ENCODE measurements around the gene MLX. TPM values are rescaled to one million over a fixed set of nuclear protein-coding genes. Genes with fewer than 3 reads are reported as not detected.
"Not testable (repeated sequence)": the region's sequence is repeated elsewhere in the genome, so short reads cannot be mapped to it uniquely, and the experiment has no call there.

MLX gene
- polyA plus RNA-seq, 4 donors: 33.9 to 37.7 (median 34.6) TPM

- DNase-seq (ENCODE audit: low read depth in 4 of 4, low spot score in 3 of 4): peak; percentile 84 to 88 (median 86)
These were observed 10.8 kb downstream of the MLX start, which contains the start of gene PSMC3IP for GRCh38 chr17:42577532-42578281. TSS of gene PSMC3IP (minus strand) at chr17:42577729. CDS start at chr17:42577686, 43 bp downstream.

- peak in 2 of 4 donors; percentile 56 to 72 for DNase-seq (ENCODE audit: low read depth in 4 of 4, low spot score in 3 of 4)
These were observed 11.5 kb downstream of the MLX start for GRCh38 chr17:42578282-42578869.

GRCh38 chr17:42579794-42580551 is 13.1 kb downstream of the MLX start:
- DNase-seq (ENCODE audit: low read depth in 4 of 4, low spot score in 3 of 4): no peak

- DNase-seq (ENCODE audit: low read depth in 4 of 4, low spot score in 3 of 4): no peak
These were observed 14.9 kb downstream of the MLX start for GRCh38 chr17:42581744-42582270.

- no peak for DNase-seq (ENCODE audit: low read depth in 4 of 4, low spot score in 3 of 4)
These were observed 18.0 kb downstream of the MLX start for GRCh38 chr17:42584880-42585279.

DNA sequence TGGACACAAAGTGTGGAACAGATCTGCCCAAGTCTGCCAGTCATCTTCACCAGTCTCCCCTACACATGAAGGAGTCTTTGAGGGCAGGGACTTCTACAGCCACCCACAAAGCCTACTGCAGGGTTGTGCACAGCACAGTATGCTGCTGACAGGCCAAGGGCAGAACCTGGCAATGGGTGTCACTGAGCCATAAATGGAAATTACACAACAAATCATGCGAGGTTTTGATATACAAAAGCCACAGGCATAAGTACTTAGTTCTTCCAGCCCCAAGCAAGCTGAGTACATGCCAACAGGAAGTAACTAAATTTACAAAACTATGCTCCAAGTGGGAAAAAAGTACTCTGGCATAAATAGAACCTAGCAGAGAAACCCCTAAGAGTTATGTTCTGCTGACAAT is 18.5 kb downstream of the MLX start:
- no peak for DNase-seq (ENCODE audit: low read depth in 4 of 4, low spot score in 3 of 4)

GRCh38 chr17:42586514-42587230 is 19.8 kb downstream of the MLX start:
- no peak for DNase-seq (ENCODE audit: low read depth in 4 of 4, low spot score in 3 of 4)

GRCh38 chr17:42590886-42591285 is 24.0 kb downstream of the MLX start:
- no peak for DNase-seq (ENCODE audit: low read depth in 4 of 4, low spot score in 3 of 4)

DNA sequence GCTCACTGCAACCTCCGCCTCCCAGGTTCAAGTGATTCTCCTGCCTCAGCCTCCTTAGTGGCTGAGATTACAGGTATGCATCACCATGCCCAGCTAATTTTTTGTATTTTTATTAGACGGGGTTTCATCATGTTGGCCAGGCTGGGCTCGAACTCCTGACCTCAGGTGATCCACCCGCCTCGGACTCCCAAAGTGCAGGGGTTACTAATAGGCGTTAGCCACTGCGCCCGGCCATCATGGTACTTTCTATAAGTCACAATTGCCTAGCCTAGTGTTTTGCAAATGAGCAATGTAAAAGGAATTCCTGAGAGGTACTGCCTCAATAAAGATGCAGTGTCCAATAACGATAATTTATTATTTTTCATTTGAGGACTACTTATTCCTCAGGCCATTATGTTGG is 24.5 kb downstream of the MLX start:
- no peak for DNase-seq (ENCODE audit: low read depth in 4 of 4, low spot score in 3 of 4)

- DNase-seq (ENCODE audit: low read depth in 4 of 4, low spot score in 3 of 4): no peak
These were observed 29.5 kb downstream of the MLX start for GRCh38 chr17:42596386-42596785.

DNA sequence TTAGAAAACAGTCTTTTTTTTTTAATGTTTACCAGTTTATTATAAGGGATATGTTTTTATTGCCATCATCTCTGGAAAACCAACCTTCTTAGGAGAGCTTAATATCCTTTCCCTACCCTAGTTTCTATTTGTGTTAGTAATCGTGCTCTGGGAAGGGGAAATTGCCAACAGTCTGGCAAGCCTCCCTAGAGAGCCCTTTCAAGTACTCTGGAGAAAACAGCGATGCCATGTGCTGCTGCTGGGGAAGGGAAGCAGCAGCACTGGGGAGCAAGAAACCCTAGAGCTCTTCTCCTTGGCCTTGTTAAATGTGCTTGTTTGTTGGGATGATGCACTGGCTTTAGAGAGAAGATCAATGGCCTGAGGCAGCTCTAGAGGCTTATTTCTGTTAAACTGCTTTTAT is 32.0 kb downstream of the MLX start:
- no peak for DNase-seq (ENCODE audit: low read depth in 4 of 4, low spot score in 3 of 4)

GRCh38 chr17:42603318-42603717 is 36.4 kb downstream of the MLX start:
- no peak for DNase-seq (ENCODE audit: low read depth in 4 of 4, low spot score in 3 of 4)

- DNase-seq (ENCODE audit: low read depth in 4 of 4, low spot score in 3 of 4): no peak
These were observed 40.9 kb downstream of the MLX start for GRCh38 chr17:42607769-42608168.

DNA sequence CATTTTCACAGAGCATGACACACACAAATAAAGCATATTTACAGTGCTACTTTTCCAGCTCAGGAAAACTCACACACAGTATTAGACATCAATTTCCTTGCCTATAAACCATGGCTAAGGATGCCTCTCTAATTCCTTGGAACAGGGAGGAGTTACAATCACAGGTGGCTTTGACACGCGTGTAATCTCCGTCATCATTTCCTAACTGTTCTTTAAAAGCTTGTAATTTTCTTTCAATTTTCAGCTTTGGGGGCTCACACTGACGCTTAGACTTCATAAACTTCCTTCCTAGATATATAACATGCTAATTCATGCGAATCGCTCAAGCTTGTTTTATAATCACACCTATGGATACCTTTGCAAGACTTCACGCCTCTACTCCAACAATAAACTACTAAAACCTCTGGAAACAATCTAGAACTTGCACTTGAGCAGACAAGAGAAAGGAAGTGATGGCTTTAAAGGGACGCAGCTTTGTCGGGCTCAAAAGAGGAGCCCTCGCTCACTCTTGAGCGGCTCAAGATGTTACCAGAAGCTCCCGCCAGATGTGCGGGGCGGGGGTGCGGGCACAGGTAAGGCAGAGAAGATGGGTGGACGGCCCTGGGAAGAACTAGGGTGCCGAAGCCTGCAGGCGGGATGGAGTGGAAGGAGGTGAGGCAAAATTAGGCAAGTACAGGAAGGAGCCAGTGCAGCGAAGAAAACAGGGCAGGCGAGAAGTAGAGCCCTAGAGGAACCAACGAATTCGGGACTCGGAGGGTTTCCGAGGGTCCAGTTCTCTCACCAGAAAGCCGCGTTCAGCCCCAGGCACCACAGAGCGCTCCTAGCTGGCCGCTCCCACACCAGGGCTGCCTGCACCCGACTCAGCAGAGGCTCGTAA is 41.6 kb downstream of the MLX start:
- DNase-seq (ENCODE audit: low read depth in 4 of 4, low spot score in 3 of 4): no peak

DNA sequence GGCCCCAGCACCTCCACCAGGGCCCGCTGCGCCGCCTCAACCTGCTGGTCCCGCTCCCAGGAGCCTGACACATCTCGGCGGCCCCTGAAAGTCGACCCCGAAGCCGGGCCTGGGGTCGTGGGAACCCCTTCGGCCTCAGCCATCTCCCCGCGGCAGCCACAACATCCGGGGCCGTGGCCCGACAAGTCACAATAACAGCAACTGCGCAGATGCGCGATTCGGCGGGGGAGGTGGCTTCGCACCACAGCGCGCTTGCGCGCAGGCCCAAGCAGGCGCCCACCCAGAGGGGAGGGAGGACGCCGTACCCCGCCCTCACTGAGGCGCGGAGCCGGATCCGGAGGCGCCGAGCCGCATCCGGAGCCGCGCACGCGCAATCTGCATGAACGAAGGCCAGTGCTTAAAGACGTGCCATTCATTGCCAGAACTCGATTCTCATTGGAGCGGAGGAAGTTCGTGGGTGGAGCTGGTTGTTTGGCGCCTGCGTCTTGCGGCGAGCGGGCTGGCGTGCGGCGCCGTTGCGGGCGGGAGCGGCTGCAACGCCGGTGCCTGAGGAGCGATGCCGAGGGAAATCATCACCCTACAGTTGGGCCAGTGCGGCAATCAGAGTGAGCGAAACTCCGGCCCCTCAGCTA is 42.4 kb downstream of the MLX start, which contains the start of the genes RETREG3 and TUBG1:
TSS of gene RETREG3 (minus strand) at position 193 of the 632 bp plus-strand sequence. CDS start at position 143, 50 bp downstream.
TSS of gene TUBG1 (plus strand) at position 502 of the 632 bp plus-strand sequence. CDS start at position 557, 55 bp downstream.
- DNase-seq (ENCODE audit: low read depth in 4 of 4, low spot score in 3 of 4): peak; percentile 98 to 100 (median 98)

- DNase-seq (ENCODE audit: low read depth in 4 of 4, low spot score in 3 of 4): not testable (repeated sequence)
These were observed 43.2 kb downstream of the MLX start for GRCh38 chr17:42609814-42610801.

DNA sequence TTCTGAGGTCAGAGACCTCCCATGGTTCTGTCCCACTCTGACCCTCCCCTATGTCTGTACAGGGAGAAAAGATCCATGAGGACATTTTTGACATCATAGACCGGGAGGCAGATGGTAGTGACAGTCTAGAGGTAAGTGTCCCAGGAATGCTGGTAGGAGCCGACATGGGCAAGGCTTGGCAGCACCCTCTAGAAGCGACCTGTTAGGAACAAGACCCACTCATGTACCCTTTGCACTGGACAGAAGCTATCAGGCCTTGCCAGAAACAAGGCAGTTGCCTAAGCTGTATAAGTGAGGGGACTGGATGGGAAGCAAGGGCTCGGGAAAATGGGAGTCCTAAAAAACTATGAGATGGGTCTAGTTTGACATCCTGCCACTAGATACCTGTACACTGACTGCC is 45.1 kb downstream of the MLX start:
- no peak for DNase-seq (ENCODE audit: low read depth in 4 of 4, low spot score in 3 of 4)

Measured in right renal pelvis (tissue), 4 donors.